HepG2 (cell line): Measurements from ENCODE around the gene OR2K2.
A peak's percentile ranks its signal among the peaks of the same experiment; 100 is the strongest.

ENCODE experiments used
- CREB1 ChIP-seq, 2 experiments: fragments of 450-650 bp in 1 of 2; IDR thresholded peaks; 2 replicates each; pipeline ENCODE4 v1.6.1; 2016 to 2017; ENCODE audit warnings: control low read depth in 1 of 2, mild to moderate bottlenecking in 1 of 2, missing compliant biosample characterization in 1 of 2, missing genetic modification characterization in 1 of 2
- CTCF ChIP-seq: sonication (generic); formaldehyde crosslinking; IDR thresholded peaks from 2 replicates; pipeline ENCODE4 v1.5.0; 2020; ENCODE audit warnings: mild to moderate bottlenecking, missing genetic modification reagents, moderate library complexity
- EZH2 ChIP-seq: conservative IDR thresholded peaks from 2 replicates; pipeline ENCODE4 v1.6.1; 2012; ENCODE audit warnings: mild to moderate bottlenecking, low read depth, low read length, moderate library complexity
- MAX ChIP-seq: IDR thresholded peaks from 2 replicates; pipeline ENCODE4 v1.6.1; 2012; ENCODE audit warnings: inconsistent platforms
- SRF ChIP-seq: IDR thresholded peaks from 2 replicates; pipeline ENCODE4 v1.6.1; 2011; ENCODE audit warnings: mild to moderate bottlenecking, low read depth, low read length, moderate library complexity
- TF ChIP-seq, protein P1 (sequence below): sonication (generic); formaldehyde crosslinking; IDR thresholded peaks from 2 replicates; pipeline ENCODE4 v1.5.0; 2020; ENCODE audit warnings: mild to moderate bottlenecking, missing genetic modification reagents
- TF ChIP-seq, protein P2 (sequence below): sonication (generic); formaldehyde crosslinking; IDR thresholded peaks from 2 replicates; pipeline ENCODE4 v1.4.0; 2020; ENCODE audit warnings: missing genetic modification reagents, borderline replicate concordance
- TF ChIP-seq, protein P3 (sequence below): sonication (generic); formaldehyde crosslinking; IDR thresholded peaks from 2 replicates; pipeline ENCODE4 v1.4.0; 2020; ENCODE audit warnings: low read depth, missing genetic modification reagents
- TF ChIP-seq, protein P4 (sequence below): sonication (generic); formaldehyde crosslinking; IDR thresholded peaks from 2 replicates; pipeline ENCODE4 v1.8.1; 2022; ENCODE audit warnings: low read depth, mild to moderate bottlenecking, missing genetic modification reagents

DNA sequence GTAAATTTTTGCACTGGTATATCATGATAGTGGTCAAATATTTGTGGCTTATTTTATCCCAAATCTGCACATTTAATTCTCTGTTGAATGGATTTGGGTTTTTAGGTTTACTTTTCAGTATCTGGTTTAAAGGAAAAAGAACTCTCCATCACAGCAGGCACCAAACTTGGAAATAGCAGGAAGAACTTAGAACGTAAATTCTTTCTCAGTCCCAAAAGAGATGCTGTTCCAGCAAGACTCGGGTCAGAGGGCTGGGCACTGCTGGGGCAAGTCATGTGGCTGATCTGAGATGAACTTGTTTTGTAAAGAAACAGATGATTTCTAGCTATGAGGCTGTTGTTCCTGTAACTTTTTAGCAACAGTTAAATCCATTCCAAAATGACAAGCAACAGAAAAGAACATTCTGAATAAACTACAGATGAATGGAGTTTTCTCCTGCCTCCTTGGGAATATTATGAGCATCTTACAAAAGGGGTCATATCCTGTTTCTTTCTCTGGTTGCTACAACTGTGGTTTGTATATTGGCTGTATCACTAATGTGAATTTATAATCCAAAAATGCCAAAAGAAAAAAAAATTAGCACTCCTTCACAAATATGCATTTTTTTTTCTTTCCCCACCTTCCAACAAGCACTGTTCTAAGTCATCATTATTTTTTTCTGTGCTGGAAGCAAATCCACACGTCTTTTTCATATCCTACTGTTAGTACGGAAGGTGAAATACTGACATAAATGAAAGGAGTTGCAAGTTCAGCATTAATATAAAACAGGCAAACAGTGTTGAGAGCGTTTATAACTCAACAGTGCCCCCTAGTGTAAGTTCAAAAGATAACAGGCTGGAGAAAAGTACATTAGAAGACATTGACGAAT lies 31.1 kb downstream of the OR2K2 start:
- TF ChIP-seq CTCF (CRISPR knock-in tag) = peak; percentile 72
- TF ChIP-seq MAX = no peak
- TF ChIP-seq, protein P1, sequence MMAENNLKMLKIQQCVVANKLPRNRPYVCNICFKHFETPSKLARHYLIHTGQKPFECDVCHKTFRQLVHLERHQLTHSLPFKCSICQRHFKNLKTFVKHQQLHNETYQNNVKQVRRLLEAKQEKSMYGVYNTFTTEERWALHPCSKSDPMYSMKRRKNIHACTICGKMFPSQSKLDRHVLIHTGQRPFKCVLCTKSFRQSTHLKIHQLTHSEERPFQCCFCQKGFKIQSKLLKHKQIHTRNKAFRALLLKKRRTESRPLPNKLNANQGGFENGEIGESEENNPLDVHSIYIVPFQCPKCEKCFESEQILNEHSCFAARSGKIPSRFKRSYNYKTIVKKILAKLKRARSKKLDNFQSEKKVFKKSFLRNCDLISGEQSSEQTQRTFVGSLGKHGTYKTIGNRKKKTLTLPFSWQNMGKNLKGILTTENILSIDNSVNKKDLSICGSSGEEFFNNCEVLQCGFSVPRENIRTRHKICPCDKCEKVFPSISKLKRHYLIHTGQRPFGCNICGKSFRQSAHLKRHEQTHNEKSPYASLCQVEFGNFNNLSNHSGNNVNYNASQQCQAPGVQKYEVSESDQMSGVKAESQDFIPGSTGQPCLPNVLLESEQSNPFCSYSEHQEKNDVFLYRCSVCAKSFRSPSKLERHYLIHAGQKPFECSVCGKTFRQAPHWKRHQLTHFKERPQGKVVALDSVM (CRISPR knock-in tag) = no peak
- TF ChIP-seq, protein P2, sequence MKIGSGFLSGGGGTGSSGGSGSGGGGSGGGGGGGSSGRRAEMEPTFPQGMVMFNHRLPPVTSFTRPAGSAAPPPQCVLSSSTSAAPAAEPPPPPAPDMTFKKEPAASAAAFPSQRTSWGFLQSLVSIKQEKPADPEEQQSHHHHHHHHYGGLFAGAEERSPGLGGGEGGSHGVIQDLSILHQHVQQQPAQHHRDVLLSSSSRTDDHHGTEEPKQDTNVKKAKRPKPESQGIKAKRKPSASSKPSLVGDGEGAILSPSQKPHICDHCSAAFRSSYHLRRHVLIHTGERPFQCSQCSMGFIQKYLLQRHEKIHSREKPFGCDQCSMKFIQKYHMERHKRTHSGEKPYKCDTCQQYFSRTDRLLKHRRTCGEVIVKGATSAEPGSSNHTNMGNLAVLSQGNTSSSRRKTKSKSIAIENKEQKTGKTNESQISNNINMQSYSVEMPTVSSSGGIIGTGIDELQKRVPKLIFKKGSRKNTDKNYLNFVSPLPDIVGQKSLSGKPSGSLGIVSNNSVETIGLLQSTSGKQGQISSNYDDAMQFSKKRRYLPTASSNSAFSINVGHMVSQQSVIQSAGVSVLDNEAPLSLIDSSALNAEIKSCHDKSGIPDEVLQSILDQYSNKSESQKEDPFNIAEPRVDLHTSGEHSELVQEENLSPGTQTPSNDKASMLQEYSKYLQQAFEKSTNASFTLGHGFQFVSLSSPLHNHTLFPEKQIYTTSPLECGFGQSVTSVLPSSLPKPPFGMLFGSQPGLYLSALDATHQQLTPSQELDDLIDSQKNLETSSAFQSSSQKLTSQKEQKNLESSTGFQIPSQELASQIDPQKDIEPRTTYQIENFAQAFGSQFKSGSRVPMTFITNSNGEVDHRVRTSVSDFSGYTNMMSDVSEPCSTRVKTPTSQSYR (CRISPR knock-in tag) = no peak
- TF ChIP-seq, protein P3, sequence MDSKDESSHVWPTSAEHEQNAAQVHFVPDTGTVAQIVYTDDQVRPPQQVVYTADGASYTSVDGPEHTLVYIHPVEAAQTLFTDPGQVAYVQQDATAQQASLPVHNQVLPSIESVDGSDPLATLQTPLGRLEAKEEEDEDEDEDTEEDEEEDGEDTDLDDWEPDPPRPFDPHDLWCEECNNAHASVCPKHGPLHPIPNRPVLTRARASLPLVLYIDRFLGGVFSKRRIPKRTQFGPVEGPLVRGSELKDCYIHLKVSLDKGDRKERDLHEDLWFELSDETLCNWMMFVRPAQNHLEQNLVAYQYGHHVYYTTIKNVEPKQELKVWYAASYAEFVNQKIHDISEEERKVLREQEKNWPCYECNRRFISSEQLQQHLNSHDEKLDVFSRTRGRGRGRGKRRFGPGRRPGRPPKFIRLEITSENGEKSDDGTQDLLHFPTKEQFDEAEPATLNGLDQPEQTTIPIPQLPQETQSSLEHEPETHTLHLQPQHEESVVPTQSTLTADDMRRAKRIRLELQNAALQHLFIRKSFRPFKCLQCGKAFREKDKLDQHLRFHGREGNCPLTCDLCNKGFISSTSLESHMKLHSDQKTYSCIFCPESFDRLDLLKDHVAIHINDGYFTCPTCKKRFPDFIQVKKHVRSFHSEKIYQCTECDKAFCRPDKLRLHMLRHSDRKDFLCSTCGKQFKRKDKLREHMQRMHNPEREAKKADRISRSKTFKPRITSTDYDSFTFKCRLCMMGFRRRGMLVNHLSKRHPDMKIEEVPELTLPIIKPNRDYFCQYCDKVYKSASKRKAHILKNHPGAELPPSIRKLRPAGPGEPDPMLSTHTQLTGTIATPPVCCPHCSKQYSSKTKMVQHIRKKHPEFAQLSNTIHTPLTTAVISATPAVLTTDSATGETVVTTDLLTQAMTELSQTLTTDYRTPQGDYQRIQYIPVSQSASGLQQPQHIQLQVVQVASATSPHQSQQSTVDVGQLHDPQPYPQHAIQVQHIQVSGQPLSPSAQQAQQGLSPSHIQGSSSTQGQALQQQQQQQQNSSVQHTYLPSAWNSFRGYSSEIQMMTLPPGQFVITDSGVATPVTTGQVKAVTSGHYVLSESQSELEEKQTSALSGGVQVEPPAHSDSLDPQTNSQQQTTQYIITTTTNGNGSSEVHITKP (CRISPR knock-in tag) = no peak
- no peak for TF ChIP-seq SRF
- TF ChIP-seq, protein P4, sequence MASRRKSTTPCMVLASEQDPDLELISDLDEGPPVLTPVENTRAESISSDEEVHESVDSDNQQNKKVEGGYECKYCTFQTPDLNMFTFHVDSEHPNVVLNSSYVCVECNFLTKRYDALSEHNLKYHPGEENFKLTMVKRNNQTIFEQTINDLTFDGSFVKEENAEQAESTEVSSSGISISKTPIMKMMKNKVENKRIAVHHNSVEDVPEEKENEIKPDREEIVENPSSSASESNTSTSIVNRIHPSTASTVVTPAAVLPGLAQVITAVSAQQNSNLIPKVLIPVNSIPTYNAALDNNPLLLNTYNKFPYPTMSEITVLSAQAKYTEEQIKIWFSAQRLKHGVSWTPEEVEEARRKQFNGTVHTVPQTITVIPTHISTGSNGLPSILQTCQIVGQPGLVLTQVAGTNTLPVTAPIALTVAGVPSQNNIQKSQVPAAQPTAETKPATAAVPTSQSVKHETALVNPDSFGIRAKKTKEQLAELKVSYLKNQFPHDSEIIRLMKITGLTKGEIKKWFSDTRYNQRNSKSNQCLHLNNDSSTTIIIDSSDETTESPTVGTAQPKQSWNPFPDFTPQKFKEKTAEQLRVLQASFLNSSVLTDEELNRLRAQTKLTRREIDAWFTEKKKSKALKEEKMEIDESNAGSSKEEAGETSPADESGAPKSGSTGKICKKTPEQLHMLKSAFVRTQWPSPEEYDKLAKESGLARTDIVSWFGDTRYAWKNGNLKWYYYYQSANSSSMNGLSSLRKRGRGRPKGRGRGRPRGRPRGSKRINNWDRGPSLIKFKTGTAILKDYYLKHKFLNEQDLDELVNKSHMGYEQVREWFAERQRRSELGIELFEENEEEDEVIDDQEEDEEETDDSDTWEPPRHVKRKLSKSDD (CRISPR knock-in tag) = no peak
- no peak for TF ChIP-seq CREB1 (IDR thresholded peaks at IDR 0.05)
- TF ChIP-seq CREB1 (CRISPR knock-in tag; IDR thresholded peaks at IDR 0.05) = no peak
- no peak for TF ChIP-seq EZH2
